ENCODE results near the gene UPK2. TPM values are rescaled to one million over a fixed set of nuclear protein-coding genes. Genes with fewer than 3 reads are reported as not detected.

The UPK2 gene
- total and polyA plus RNA-seq, 2 experiments from 2014 or later, result 0.89 to 1.4 TPM

DNA sequence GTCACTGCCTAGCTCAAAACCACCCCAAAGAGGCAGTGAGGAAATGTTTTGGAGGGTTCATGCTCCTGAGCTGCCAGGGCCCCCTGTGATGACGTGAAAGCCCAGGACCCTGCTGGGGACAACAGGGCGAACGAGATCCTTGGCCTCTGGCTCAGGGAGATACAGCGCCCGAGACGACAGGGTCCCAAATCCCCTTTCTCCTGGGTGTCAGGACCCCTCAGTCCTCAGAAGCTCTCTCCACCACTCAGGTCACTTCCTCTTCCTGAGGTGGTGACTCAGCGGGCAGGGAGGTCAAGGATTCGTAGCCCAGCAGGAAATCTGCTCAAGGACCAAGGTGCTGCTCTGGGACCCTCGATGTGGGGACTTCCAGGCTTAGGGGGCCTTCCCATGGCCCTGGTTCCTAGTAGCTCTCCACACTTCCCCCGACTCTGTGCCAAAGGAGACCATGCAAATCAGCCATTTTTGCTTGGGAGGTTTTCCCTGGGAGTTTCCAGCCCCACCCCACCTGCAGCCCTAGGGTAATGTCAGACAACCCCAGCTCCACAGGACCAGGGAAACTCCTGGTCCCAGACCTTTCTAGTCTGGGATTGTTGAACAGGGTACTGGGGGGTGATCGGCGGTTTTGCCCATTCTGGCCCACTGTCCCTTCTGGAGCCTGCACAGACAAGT is 43.2 kb upstream of the UPK2 start:
- Histone ChIP-seq H3K9me3 (ENCODE audit: low read depth) (no peaks in the 10 kb centered on the region), H3K4me1 (ENCODE audit: low read depth) (peaks cover 90% of the 10 kb centered on the region), H3K27me3 (no peaks in the 10 kb centered on the region), H3K4me3 (no peak overlapping the region), H3K36me3 (no peaks in the 10 kb centered on the region), H3K27ac (peak overlapping the region; percentile 98)
- DNase-seq (ENCODE audit: low read depth in 1 of 2, low spot score in 1 of 2), result no peak
- no peak for TF ChIP-seq CTCF (IDR thresholded peaks at IDR 0.05; ENCODE audit: low read depth, low read length)

GRCh38 chr11:118913411-118914125 is 42.5 kb upstream of the UPK2 start:
- Histone ChIP-seq H3K9me3 (ENCODE audit: low read depth) (no peaks in the 10 kb centered on the region), H3K4me3 (no peak overlapping the region), H3K27ac (peak overlapping the region; percentile 98), H3K4me1 (ENCODE audit: low read depth) (peaks cover 90% of the 10 kb centered on the region), H3K36me3 (no peaks in the 10 kb centered on the region), H3K27me3 (no peaks in the 10 kb centered on the region)
- no peak for TF ChIP-seq CTCF (IDR thresholded peaks at IDR 0.05; ENCODE audit: low read depth, low read length)
- DNase-seq (ENCODE audit: low read depth in 1 of 2, low spot score in 1 of 2), result no peak

DNA sequence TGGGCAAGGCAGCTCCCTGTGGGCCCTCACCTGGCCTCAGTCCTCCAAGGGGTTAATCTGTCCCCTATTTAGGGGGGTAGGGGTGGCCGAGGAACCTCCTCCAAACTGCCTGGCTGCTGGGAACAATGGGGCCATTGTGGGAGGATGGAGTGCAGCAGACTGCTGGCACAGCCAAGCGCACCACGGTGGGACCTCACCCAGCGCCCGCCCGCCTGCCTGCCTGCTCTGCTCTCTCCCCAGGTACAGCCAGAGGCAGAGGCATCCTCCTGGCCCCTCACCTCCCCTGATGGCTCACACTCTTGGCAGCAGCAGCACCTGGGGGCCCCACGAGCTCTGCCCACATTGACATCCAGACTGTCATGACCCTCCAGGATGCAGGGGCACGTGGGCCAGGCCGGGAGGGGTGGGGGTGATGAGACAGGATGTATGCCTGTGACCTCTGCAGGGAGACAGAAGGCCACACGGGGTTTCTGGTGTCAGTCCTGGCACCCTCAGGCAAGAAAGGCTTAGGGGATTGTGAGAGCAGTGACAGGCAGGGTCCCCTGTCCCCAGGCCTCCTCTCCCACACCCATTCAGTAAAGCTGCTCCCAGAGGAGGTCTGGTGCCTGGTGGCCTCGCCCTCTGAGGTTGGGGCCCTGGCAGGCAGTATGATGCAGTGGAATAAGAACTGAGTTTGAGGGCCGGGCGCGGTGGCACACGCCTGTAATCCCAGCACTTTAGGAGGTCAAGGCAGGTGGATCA is 41.8 kb upstream of the UPK2 start:
- H3K4me3 ChIP-seq, result no peak overlapping the region
- peak overlapping the region; percentile 98 for H3K27ac ChIP-seq
- DNase-seq (ENCODE audit: low read depth in 1 of 2, low spot score in 1 of 2), result peak in 1 of 2 donors; percentile 50
- H3K36me3 ChIP-seq, result no peaks in the 10 kb centered on the region
- H3K27me3 ChIP-seq, result no peaks in the 10 kb centered on the region
- TF ChIP-seq CTCF (IDR thresholded peaks at IDR 0.05; ENCODE audit: low read depth, low read length), result no peak
- H3K9me3 ChIP-seq (ENCODE audit: low read depth), result no peaks in the 10 kb centered on the region
- H3K4me1 ChIP-seq (ENCODE audit: low read depth), result peaks cover 92% of the 10 kb centered on the region

DNA sequence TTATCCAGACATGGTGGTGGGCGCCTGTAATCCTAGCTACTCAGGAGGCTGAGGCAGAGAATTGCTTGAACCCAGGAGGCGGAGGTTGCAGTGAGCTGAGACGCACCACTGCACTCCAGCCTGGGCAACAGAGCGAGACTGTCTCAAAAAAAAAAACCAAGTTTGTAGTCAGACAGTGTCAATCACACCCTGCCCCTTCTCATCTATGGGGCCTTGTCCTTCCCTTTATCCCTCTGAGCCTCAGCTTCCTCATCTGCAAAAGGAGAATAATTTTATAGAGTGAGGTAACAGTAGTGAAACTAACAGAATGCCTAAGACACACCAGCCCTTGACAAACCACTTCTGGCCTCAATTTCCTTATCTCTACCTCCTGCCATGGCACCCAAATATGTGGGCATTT is 41.1 kb upstream of the UPK2 start:
- Histone ChIP-seq H3K27ac (peak overlapping the region; percentile 89), H3K4me3 (no peak overlapping the region), H3K9me3 (ENCODE audit: low read depth) (no peaks in the 10 kb centered on the region), H3K4me1 (ENCODE audit: low read depth) (peaks cover 92% of the 10 kb centered on the region), H3K36me3 (no peaks in the 10 kb centered on the region), H3K27me3 (no peaks in the 10 kb centered on the region)
- no peak for DNase-seq (ENCODE audit: low read depth in 1 of 2, low spot score in 1 of 2)
- TF ChIP-seq CTCF (IDR thresholded peaks at IDR 0.05; ENCODE audit: low read depth, low read length), result no peak

DNA sequence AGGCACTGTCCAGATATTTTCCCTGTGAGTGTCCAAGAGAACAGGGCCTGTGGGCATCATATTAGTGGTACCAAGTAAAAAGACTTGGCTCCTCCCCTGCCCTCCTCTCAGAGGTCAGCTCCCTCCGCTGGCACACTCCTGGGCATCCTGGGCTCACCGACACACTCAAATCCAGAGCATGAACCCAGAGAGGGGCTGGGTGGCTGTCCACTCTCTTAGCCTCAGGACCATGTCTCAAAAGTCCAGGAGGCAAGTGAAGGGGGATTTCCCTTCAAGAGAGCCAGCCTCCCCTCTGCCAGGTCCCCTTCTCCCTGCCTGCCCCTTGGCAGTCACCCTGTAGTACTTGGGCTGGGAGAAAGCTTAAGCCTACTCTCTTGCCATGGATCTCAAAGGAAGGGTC is 40.7 kb upstream of the UPK2 start:
- Histone ChIP-seq H3K27ac (peak overlapping the region; percentile 89), H3K27me3 (no peaks in the 10 kb centered on the region), H3K36me3 (no peaks in the 10 kb centered on the region), H3K4me1 (ENCODE audit: low read depth) (peaks cover 93% of the 10 kb centered on the region), H3K9me3 (ENCODE audit: low read depth) (no peaks in the 10 kb centered on the region), H3K4me3 (no peak overlapping the region)
- TF ChIP-seq CTCF (IDR thresholded peaks at IDR 0.05; ENCODE audit: low read depth, low read length), result no peak
- DNase-seq (ENCODE audit: low read depth in 1 of 2, low spot score in 1 of 2), result no peak

Data from cardiac muscle cell (in vitro differentiated cells and primary cell).